ENCODE measurements around the gene ATCAY.

GRCh38 chr19:3975637-3976087, 95.2 kb downstream of the ATCAY start:
- TF ChIP-seq, protein P1, sequence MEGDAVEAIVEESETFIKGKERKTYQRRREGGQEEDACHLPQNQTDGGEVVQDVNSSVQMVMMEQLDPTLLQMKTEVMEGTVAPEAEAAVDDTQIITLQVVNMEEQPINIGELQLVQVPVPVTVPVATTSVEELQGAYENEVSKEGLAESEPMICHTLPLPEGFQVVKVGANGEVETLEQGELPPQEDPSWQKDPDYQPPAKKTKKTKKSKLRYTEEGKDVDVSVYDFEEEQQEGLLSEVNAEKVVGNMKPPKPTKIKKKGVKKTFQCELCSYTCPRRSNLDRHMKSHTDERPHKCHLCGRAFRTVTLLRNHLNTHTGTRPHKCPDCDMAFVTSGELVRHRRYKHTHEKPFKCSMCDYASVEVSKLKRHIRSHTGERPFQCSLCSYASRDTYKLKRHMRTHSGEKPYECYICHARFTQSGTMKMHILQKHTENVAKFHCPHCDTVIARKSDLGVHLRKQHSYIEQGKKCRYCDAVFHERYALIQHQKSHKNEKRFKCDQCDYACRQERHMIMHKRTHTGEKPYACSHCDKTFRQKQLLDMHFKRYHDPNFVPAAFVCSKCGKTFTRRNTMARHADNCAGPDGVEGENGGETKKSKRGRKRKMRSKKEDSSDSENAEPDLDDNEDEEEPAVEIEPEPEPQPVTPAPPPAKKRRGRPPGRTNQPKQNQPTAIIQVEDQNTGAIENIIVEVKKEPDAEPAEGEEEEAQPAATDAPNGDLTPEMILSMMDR (IDR thresholded peaks at IDR 0.05): no peak
- TF ChIP-seq POLR2AphosphoS5 (IDR thresholded peaks at IDR 0.05): no peak
- TF ChIP-seq POLR2A (IDR thresholded peaks at IDR 0.05): no peak
- no peak for TF ChIP-seq EP300 (IDR thresholded peaks at IDR 0.05)

All from suprapubic skin (tissue), 4 donors.